GM18511 (cell line): ENCODE data around the gene CRYGC.

Source experiments
- ATAC-seq: cut with Tn5 transposase; IDR thresholded peaks from one replicate; pipeline ENCODE4 v1.9.1; 2021; ENCODE audit warnings: mild to moderate bottlenecking, moderate library complexity; ENCODE audit not compliant: unreplicated experiment

CRYGC gene, protein sequence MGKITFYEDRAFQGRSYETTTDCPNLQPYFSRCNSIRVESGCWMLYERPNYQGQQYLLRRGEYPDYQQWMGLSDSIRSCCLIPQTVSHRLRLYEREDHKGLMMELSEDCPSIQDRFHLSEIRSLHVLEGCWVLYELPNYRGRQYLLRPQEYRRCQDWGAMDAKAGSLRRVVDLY

DNA sequence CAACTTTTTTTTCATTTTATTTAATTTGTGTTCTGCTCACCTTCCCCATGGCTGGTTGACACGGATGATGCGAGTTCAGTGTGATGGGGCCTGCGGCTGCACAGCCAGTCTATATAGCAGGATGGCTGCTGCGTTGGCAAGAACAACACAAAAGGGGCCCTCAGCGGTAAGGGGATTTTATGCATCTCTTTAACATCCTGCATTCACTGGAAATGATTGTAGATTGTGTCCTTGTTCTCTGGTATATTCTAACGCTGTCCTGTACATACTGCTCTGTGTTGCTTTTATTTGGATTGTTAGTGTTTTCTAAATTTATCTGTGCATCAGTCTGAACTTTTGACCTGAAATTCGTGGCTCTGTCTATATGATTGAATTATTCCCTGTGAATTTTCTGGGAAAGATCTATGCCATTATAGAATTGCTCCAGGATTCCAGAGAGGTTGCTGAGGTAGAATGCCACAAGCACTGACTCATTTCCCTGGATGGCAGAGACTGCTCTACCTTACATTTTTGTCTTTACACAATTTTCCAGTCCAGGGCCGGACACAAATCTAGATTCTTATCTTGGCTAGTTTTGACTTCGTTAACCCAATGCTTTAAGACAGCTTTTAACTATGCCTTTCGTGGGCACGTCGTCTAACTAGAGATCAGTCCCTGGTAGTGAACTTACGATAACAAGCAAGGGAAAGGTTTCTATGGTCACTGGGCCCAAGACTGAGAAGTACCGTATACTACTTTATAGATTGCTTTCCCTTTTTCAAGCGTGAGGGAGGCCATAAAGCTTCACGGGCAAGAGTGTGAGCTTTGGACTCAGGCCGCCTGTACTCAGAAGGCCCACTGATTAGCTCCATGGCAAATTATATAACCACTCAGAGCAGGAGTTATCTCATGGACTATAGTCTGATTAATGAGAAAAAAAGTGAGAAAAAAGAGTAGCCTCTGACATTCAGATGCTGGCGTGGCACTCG is at the start of gene CRYGC:
TSS of gene CRYGC (minus strand) at position 85 of the 968 bp plus-strand sequence. CDS start at position 49, 36 bp downstream.
- ATAC-seq: no peak

DNA sequence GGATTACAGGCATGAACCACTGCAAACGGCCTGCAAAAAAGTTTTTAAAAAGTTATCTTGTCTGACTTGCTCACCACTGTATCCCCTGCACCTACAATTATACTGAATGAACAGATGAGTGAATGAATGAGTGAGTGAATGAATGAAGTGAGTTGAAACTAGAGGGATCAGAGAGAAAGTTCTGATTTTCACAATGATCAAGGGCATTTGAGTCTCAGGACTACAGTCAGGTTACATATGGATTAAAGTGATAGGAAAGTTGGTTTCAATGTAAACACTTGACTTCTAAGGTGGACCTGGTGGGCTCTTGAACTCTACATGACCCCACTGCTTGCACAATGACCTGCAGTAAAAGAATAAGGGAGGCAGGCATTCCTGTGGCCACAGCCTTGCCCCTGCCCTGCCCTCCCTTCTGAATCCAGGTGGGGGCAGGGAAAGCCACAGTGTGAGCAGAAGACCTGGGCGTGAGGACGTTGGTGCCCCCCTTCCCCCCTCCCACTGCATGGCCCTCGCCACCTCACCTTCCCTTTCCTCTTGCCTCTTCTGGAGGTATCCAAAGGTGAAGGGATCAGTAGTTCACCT is 49.5 kb upstream of the CRYGC start:
- no peak for ATAC-seq

DNA sequence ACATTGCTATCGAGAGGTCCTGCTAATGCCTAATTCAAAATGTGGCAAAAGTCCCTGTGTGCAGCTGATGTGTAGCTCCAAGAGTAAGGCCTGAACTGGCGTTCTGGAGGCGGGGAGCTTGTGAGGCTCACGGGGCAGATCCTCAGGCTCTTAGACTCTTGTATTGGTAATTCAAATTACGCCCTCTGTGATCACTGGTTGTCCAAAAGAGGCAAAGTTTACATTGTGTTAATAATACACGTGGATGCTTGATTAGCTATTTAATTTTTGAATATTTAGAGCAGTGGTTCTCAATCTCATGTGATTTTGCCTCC is 46.2 kb upstream of the CRYGC start:
- no peak for ATAC-seq

DNA sequence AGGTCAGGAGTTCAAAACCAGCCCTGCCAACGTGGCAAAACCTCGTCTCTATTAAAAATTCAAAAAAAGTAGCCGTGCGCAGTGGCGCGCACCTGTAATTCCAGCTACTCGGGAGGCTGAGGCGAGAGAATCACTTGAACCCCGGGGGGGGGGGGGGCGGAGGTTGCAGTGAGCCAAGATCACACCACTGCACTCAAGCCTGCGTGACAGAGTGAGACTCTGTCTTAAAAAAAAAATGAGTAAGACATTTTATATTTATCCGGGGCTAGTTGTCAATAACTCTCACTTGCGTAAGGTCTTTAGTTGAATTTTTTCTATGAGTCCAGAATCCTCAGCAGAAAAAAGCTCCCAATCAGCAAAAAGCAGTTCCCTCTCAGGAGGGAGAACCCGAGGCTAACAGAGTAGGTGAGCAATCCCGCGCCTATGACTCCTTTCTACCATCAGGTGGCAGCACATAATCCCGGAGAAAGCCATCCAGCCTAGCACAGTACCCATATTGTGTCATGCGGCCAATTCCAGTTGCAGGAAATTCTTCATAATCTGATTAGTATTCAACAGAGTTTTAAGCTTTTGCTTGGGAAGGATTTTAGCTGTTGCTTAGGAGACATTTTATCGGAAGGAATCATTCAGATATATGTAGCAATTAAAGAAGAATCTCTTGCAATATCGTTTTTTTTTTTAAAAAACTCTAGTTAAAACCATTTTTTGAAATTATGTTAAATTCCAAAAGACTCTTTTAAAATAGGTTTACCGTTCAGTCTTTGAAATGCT is 45.6 kb upstream of the CRYGC start:
- ATAC-seq: peak; percentile 99

DNA sequence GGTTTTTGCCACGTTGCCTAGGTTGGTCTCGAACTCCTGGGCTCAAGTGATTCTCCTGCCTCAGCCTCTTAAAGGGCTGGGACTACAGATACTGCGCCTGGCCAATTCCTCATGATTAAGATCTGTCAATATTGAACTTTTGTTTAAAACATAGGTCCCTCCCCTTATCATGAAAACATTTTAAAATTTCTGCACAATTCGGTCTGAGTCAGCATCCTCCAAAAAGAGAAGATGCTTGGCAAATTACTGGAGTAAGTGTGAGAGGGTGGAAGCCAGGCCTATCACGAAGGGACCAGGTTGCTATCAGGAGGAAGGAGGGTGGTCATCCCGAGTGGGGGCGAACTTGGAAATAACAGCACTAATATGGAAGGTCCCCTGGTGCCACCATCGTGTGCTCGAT is 44.5 kb upstream of the CRYGC start:
- ATAC-seq: no peak

DNA sequence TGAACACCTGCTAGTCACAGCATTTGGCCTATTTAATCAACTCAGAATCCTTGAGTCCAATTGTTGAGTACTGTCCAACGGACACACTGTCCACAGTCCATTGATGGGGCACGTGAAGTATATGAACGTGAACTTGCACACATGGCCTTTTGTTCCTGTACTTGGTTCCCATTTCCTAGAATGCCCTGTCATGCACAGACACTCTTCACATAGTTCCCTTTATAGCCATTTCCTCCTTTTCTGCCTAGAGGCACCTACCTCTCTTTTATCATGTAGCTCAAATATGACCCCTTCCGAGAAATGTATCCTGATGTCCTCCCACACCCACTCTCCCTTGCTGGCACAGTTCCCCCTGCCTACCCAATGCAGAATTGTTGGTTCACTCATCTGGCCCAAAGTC is 42.5 kb upstream of the CRYGC start:
- ATAC-seq: no peak

DNA sequence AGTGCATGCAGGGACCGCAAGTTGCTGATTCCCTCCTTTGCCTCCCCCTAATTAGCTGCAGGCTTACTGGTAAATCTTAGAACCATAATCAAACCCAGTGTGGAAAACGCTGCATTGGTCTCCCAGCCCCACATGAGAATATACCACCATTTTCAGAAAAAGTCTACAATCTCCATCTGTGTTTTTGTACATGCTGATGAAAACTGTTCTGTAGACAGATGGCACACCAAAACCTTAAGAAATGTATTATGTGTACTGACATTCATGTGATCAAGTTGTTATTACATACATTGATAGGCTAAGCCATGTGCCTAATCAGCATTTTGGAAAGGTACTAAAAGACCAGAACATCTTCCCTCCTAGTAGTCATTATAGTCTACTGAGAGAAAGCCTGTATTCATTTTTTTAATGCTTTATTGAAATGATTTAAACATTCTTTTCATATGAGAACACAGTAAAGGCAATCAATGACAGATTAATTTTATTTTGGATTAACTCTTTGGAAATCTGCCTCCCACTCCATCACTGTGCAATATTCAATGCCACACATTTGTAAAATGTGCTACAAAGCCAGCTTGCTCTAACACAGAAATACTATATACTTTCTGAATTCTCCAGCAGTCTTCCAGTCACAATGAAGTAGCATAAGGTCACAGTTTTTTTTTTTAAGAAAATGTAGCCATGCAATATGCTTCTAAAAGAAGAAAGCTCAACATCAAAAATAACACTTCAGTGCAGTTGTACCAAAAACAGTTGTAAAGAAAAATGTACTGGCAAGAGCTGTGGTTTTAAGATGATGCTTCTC is 35.5 kb upstream of the CRYGC start:
- no peak for ATAC-seq

DNA sequence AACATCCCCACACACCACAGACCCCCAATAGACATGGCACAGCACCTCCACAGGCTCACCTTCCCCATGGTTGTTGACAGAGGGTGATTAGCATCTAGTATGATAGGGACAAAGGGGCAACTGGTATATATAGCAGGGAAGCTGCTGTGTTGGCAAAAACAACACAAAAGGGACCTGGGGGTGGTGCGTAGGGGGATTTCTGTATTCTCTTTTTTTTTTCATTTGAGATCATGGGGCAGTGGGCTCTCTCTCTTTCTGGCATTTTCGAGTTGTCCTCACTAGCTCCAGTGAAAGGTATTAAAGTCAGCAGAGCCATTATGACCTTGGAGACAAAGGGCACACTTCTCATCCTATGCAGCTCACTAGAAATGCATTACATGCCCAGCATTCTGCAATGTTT is 33.9 kb upstream of the CRYGC start, which contains the start of gene CRYGA:
TSS of gene CRYGA (minus strand) at position 101 of the 400 bp plus-strand sequence. CDS start at position 68, 33 bp downstream.
- ATAC-seq: no peak

DNA sequence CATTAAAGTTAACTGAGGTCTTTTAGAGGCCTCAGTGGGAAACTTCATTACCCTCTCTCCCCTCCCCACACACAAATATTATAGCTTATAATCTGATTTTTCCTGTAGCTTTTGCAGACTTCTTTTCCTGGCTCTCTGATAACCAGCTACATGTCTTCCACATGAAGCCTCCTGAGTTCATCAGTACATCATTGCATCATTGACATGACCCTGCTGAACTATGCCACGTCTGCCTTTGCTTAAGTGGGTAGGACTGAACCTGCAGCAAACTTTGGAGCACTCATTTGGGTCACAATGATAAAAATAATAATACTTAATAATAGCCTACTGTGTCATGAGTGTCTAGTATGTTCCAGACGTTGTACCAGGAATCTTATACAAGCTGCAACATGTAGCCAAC is 26.8 kb upstream of the CRYGC start:
- ATAC-seq: no peak

DNA sequence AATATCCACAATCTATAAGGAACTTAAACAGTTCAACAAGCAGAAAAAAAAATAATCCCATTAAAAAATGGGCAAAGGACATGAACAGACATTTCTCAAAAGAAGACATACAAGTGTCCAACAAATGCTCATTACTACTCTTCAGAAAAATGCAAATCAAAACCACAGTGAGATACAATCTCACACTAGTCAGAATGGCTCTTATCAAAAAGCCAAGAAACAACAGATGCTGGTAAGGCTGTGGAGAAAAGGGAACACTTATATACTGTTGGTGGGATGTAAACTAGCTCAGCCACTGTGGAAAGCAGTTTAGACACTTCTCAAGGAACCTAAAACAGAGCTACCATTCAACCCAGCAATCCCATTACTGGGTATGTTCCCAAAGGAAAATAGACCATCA is 23.5 kb upstream of the CRYGC start:
- ATAC-seq: no peak

DNA sequence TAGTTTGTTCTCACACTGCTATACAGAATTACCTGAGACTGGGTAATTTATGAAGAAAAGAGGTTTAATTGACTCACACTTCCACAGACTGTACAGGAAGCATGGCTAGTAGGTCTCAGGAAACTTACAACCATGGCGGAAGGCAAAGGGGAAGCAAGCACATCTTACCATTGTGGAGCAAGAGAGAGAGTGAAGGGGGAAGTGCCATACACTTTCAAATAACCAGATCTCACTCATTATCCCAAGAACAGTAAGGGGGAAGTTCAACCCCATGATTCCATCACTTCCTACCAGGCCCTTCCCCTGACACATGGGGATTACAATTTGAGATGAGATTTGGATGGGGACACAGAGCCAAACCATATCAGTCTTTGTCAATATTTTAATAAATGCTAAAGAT is 21.3 kb upstream of the CRYGC start:
- no peak for ATAC-seq

DNA sequence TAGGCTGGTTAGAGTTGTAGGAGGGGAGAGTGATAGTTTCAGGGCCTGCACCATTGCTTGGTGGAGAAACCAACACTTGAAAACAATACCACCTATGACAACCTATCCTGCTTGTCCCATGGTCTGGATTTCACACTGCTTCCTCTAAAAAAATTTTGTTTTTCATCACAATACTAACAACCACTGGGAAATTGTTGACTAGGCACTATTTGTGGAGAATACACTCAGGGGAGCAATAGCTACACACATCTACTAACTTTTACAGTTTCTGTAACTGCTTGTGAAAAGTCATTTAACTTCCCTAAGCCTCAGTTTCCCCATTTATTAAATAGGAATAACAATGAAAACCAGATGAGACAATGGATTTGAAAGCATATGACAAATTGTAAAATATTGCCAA is 20.5 kb upstream of the CRYGC start:
- no peak for ATAC-seq

DNA sequence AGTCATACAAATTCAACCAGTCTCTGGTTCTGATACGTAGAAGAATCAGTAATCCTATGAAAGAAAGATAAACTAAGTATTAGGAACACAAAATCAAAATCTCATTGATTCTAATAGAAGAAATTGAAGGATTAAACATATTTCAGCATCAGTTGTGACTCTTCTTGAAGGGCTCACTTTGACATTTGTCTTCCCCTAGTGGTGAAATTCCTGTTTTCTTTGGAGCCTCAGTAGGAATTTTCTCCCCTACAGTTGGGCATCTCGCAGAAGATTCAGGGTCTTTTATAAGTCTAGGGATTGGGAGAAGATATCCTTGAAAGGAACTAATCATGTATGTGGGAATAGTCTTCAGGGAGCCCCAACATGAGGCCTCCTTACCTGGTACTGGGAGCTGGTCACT is 19.2 kb upstream of the CRYGC start:
- ATAC-seq: no peak

DNA sequence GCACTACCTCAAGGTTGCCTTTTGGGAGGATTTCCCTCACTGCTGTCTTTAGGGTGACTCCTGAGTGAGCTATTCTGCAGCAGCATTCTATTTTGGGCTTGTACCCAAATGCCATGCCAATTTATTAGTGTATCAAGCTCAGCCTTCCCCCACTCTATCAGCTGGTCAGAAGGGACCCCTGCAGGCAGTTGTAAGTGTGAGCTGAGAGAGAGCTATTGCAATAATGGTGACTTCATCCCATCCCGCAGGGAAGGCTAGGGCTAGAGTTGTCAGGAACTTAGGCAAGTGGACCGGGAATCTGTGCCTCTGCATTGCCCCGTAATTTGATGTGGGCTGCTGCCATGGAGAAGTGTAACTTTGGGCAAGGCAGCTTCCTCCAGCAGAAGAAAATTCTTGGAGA is 18.1 kb upstream of the CRYGC start:
- ATAC-seq: no peak

DNA sequence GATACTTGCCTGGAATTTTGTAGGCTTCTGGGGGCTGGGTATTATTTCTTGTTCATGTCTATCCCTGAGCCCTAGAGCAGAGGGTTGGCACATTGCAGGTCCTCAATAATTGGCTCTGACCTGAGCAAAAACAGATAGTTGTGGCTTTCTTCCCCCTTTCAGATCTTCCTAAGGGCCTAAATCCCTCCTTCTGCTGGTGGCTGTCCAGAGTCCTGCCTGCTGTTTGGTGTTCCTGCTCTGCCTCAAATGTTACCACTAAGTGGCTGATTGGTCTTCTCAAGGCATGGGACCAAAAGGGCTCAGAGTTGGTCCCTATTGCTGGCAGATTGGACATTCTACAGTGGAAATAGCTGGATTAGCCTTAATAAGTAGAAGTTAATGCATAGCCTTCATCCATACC is 17.4 kb upstream of the CRYGC start:
- ATAC-seq: no peak

DNA sequence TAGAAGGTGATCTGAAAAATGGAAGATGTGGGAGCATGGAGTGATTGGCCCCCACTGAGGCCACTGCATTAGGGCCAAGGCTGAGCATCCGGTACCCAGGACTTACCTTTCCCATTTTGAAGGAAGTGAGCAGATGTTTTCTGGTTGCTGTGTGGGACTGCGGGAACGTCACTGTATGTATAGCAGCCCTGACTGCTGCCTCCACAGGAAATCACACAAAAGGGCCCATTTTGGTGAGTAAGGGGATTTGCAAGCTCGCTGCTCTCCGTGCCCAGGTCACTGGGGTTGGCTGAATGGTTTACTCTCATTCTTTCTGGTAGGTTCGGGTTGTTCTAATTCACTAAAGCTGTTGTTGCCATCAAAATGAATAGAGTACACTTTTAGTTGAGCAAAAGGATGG is 16.4 kb upstream of the CRYGC start, which contains the start of gene CRYGB:
TSS of gene CRYGB (minus strand) at position 153 of the 400 bp plus-strand sequence. CDS start at position 115, 38 bp downstream.
- no peak for ATAC-seq

DNA sequence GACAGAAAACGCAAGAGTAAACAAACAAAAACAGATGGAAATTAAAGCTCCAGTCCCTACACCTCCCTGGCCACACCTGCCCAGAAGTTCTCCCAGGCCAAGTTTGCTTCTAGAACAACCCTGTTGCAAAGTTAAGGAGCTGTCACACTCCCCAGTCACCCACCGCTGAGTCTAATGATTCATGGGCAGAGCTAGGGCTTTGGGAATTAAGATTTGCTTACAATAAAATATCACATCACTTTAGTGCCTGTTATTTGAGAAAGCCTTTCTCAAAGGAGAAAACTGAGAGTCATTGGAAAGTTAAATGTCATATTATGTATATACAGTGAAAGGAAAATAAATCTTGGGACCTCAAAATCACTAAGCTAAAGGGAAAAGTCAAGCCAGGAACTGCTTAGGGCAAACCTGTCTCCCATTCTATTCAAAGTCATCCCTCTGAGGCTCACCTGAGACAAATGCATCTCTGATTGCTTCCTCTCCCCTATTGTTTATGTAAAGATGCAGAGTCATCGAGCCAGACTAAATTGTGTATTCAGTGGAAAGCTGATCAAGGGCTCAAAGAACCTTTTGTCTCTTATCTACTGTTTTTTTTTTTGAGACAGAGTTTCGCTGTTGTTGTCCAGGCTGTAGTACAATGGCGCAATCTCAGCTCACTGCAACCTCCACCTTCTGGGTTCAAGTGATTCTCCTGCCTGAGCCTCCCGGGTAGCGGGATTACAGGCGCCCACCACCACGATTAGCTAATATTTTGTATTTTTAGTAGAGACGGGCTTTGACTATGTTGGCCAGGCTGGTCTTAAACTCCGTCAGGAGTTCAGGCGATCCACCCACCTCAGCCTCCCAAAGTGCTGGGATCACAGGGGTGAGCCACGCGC is 13.5 kb upstream of the CRYGC start:
- ATAC-seq: no peak

DNA sequence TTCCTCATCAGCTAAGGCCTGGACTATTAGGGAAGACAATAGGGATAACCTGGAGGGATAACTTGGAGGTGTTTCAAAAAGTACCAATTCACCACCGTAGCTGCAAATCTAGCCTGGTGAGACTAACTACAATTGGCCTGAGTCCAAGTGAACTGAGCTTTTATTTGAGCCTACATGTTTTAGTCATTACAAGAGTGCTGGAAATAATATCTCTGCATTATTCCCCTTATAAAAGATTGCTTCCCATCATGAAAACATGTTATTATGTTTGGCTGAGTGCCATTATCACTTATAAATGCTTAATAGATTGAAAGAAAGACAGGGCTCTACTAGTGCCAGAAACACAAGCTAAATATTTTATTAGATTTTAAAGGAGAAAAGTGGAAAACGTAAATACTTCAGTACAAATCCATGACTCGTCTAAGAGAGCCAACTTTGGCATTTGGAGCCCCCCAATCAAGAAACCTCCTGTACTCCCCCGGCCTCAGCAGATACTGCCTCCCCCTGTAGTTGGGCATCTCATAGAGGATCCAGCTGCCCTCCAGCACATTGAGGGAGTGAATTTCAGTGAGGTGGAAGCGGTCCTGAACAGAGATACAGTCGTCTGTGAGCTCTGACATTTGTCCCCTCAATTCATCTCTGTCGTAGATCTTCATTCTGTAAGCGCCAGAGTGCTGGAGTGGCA is 12.8 kb upstream of the CRYGC start:
- ATAC-seq: no peak

DNA sequence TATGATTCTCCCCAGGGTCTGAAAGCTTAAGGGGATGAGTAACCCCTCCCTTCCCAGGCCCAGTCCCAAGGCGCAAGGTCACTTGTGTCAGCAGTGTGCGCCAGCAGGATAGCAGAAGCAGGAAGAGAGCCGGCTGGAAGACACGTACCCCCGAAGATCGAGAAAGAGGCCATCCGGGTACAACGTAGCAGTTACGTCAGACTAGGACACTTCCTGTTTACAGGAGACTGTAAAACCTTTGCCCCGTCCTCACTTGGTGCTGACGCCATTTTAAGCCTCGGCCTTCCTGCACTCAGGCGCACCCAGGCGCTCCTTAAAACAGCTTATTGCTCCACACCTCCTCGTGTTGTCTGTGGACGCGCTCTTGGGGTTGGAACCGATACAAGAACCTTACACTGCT is 9.8 kb upstream of the CRYGC start:
- no peak for ATAC-seq
